ENCODE data around the gene SAXO1.
A peak's percentile ranks its signal among the peaks of the same experiment; 100 is the strongest.
"Not testable (repeated sequence)": the region's sequence is repeated elsewhere in the genome, so short reads cannot be mapped to it uniquely, and the experiment has no call there.

The SAXO1 gene, protein sequence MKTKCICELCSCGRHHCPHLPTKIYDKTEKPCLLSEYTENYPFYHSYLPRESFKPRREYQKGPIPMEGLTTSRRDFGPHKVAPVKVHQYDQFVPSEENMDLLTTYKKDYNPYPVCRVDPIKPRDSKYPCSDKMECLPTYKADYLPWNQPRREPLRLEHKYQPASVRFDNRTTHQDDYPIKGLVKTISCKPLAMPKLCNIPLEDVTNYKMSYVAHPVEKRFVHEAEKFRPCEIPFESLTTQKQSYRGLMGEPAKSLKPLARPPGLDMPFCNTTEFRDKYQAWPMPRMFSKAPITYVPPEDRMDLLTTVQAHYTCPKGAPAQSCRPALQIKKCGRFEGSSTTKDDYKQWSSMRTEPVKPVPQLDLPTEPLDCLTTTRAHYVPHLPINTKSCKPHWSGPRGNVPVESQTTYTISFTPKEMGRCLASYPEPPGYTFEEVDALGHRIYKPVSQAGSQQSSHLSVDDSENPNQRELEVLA

DNA sequence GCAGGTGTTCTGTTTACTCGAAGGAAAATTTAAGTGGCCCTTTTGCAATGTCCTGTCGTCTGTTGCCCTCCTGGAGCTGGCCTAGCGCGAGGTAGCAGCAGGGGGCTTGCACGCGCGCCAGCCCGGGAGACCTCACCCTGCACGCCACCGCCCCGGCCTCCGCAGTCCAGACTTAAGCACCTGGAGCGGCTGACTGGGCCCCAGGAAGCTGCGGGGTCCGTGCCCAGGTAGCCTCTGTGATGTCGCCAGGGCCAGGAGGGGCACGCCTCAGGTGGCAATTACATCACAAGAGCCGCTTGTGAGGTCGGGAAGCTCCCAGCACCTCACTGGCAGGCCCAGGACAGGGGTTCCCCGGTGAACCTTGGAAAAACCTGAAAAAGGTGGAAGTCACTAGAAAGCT lies at the start of gene SAXO1:
TSS of gene SAXO1 (minus strand) at position 195 of the 400 bp plus-strand sequence. CDS start 301 bp downstream, outside the sequence.
- no peak for DNase-seq

DNA sequence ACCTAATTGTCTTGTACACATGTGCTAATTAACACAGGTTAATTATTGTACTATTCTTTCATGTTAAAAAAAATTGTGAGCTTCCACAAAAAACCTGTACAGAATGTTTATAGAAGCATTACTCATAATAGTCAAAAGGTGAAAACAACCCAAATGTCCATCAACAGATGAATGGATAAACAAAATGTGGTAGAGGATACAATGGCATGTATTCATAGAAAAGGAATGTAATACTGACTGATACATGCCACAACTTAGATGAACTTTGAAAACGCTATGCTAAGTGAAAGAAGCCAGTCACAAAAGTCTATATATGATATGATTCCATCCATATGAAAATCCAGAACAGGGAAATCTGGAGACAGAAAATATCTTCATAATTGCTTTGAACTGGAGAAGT lies 41.8 kb upstream of the SAXO1 start:
- DNase-seq = no peak

DNA sequence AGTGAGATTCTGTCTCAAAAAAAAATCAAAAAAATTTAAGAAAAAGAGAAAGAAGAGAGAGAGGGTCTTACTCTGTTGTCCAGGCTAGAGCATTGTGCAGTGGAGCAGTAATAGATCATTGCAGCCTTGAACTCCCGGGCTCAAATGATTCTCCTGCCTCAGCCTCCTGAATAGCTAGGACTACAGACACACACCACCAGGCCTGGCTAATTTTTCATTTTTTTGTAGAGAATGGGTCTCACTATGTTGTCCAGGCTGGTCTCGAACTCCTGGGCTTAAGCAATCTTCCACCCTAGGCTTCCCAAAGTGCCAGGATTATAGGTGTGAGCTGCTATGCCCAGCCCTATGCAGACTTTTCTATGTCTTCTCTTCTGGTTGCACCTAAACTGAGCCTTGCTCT lies 41.2 kb upstream of the SAXO1 start:
- DNase-seq = no peak

DNA sequence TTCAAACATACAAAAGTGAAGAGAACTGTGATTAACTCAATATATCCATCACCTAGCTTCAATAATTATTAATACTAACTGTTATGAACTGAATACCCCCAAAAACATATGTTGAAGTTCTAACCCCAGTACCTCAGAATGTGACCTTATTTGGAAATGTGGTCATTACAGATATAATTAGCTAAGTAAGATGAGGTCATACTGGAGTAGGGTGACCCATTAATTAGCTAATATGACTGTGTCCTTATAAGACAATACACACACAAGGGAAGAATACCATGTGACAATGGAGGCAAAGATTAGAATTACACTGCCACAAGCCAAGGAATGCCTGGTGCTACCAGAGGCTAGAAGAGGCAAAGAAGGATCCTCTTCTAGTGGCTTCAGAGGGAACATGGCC lies 24.0 kb upstream of the SAXO1 start:
- no peak for DNase-seq

DNA sequence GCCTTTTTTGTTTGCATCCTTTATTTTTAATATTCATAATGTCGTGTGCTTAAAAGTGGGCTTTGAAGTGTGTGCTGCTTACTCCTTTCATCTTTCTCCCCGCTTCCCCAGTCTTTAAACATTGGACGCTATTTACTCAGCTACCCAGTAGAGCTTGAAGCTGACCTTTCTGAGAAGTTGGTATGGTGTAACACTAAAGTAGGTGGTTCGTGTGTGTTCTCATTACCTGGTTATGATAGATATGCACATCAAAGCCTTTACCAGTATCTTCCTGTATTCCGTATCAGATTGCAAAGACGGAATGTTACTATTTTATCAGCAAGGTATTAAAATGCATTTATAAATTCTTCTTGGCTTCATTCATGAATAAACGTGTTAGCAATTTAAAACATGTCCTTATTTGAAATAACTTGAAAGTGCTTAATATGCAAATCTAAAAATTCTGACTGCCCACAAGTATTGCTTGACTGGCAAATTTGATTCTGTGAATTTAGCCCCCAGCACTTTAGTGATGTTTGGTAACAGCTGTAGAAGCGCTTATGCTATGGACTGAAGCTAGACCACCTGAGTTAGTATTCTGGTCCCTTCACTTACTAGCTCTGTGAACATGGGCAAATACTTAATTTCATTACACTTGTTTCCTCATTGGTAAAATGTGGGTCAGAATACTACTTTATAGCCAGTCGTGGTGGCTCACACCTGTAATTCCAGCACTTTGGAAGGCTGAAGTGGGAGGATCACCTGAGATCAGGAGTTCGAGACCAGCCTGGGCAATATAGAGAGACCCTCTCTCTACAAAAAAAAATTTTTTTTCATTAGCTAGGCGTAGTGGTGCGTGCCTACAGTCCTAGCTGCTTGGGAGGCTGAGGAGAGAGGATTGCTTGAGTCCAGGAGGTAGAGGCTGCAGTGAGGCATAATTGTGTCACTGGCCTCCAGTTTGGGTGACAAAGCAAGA lies 17.9 kb upstream of the SAXO1 start:
- DNase-seq = no peak

DNA sequence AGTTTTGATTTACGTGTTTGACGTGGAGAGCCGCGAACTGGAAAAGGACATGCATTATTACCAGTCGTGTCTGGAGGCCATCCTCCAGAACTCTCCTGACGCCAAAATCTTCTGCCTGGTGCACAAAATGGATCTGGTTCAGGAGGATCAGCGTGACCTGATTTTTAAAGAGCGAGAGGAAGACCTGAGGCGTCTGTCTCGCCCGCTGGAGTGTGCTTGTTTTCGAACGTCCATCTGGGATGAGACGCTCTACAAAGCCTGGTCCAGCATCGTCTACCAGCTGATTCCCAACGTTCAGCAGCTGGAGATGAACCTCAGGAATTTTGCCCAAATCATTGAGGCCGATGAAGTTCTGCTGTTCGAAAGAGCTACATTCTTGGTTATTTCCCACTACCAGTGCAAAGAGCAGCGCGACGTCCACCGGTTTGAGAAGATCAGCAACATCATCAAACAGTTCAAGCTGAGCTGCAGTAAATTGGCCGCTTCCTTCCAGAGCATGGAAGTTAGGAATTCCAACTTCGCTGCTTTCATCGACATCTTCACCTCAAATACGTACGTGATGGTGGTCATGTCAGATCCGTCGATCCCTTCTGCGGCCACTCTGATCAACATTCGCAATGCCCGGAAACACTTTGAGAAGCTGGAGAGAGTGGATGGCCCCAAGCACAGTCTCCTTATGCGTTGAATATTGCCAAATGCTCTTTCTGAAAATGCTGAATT lies 17.1 kb upstream of the SAXO1 start:
- no peak for DNase-seq

DNA sequence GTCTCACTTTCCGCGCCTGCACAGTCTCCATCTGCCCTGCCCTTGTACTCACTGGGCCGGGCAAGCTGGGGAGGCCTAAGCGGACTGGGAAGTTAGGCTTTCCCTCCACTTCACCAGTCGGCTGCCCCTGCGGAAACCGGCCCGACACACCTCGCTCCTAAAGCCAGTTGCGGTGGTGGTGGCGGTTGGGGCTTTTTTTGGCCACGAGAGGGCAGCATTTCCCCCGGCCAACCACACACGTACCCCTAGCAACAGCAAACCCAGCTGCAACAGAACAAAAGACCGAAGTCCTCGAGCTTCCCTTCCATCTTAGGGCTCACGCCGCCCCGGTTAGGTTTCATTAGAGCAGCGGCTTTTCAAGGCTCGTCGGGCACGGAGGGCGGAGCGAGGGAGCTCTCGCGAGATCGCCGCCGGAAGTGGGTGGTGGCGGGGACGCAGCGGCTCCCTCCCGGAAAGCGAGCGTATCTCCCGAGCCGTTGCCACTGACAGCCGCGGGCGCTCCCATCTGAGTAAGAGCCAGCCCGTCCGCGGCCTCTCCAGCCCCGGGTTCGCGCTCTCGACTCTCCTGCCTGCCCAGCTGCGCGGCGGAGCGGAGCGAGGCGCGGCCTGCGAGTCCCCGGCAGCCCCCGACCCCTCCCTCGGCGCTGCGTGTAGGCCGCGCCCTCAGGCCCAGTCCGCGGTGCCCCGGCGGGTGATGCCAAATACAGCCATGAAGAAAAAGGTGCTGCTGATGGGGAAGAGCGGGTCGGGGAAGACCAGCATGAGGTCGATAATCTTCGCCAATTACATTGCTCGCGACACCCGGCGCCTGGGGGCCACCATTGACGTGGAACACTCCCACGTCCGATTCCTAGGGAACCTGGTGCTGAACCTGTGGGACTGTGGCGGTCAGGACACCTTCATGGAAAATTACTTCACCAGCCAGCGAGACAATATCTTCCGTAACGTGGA lies 16.2 kb upstream of the SAXO1 start, which contains the start of gene RRAGA:
TSS of gene RRAGA (plus strand) at position 462 of the 951 bp plus-strand sequence. CDS start at position 695, 233 bp downstream.
- peak; percentile 90 for DNase-seq

DNA sequence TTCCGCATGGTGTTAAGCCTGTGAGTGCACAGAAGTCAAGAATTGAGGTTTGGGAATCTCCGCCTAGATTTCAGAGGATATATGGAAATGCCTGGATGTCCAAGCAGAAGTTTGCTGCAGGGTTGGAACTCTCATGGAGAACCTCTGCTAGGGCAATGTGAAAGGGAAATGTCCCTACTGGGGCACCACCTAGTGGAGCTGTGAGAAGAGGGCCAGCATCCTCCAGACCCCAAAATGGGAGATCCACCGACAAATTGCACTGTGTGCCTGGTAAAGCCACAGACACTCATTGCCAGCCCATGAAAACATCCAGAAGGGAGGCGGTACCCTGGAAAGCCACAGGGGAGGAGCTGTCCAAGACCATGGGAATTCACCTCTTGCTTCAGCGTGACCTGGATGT lies 3.6 kb upstream of the SAXO1 start:
- DNase-seq = no peak

DNA sequence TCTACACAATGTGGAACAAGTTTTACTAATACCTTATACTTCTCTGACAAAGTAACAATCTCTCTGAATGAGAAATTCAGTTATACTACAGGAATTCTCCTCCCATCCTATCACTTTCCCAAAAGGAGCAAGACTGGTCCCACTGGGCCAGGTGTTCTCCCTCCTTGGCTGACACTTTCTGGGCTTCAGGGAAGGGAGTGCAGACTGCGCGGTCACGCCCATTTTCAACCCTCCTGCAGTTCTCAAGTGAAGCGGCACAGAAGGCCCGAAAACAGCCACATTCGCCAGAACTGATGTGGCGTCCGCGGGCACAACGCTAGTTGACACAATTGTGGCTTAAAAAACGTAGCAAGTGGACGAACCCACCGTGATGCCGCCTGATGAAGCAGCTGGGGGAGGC lies 603 bp downstream of the SAXO1 start:
- no peak for DNase-seq

DNA sequence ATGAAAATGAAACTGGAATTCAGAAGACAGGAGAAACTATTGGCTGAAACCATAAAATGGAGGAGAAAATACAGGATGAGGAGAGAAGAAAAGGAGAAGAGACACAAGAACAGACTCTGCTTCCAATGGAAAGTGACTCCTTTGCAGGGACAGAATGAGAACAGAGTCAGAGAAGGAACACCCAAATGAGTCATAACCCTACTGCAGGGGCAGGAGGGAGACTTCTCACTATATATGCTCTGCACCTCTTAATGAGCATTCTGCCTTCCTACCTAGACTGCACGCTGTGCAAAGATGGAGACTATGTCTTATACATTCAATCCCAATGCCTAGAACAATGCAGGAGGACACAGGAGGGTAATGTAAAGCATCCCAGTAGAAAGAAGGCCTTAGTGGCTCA lies 2.1 kb downstream of the SAXO1 start:
- DNase-seq = no peak

DNA sequence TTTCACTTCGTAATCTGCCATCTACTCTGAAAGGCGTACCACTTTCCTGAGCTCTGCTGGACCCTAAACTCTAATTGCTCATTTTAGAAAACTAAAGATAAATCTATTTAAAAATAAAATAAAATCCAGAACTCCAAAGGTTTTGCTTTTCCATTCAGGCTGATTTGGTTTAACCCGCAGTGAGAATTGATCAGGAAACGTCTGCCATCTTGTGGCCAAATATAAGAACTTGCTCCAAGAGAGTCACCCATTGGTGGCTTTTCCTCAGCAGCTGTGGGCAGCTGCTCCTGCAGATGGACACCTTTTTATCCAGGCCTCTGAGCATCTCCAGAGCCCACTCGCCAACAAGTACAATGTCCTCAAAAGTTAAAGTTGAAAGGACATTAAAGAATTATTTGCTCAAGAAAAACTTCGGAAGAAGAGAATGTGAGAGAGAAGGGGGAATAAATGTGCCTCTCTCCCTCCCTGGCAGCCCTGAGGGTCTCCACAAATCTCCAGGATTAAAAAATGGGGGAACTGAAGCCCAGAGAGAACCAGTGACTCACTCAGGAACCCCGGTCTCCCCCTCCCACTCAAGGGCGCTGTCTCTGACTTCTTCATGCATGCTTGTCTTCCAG lies 4.1 kb downstream of the SAXO1 start:
- DNase-seq = no peak

DNA sequence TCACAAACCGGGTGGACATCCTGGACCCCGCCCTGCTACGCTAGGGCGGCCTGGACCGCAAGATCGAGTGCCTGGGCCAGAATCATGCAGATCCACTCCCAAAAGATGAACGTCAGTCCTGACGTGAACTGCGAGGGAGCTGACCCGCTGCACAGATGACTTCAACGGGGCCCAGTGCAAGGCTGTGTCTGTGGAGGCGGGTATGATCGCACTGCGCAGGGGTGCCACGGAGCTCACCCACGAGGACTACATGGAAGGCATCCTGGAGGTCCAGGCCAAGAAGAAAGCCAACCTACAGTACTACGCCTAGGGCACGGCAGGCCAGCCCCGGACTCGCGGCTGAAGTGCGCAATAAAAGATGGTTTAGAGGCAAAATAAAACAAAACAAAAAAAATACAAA lies 5.2 kb downstream of the SAXO1 start:
- DNase-seq = no peak

DNA sequence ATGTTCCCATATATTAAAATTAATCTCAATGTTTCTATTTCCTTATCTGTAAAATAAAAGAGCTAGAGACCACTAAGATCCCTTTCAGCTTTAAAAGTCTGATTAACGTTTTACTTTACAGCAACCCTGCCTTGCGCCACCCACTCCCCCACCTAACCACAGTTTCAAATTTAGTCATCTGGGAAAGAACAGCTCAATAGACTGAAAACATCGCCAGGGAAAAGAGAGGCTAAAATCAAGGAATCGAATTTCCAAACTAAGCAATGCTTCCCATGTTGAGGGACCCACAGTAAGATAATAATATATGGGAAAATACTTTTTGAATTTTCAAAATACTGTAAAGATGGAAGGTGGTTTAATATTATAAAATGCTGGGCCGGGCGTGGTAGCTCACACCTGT lies 6.6 kb downstream of the SAXO1 start:
- no peak for DNase-seq

DNA sequence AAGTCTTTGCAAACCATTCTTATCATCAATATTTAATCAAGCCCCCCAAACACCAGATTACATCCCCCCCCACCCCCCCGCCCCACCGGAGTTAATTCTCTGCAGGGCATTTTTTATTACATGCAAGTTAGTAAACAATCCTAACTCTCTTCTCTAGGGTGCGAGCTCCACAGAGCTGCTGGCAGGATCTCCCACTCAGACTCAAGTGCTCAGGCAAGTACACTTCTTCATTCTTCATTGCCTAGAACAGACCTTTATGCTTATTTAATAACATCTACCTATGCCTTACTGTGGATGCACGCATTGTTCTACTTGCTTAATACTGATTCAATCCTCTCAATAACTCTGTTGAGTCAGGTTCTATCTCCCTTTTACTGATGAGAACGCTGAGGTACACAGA lies 9.9 kb downstream of the SAXO1 start:
- DNase-seq = no peak

DNA sequence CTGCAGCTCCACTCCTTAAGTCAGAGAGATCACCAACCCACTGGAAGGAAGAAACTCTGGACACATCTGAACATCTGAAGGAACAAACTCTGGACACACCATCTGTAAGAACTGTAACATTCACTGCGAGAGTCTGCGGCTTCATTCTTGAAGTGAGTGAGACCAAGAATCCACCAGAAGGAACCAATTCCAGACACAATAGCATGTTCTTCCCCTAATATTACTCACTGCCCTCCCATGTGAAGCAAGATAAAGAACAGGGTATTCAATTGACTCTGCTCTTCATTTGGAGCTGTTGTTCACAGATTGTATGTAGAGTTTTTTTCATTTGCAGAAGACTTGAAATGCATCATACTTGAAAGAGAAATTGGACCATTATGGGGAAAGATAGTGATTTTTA lies 10.8 kb downstream of the SAXO1 start:
- no peak for DNase-seq

DNA sequence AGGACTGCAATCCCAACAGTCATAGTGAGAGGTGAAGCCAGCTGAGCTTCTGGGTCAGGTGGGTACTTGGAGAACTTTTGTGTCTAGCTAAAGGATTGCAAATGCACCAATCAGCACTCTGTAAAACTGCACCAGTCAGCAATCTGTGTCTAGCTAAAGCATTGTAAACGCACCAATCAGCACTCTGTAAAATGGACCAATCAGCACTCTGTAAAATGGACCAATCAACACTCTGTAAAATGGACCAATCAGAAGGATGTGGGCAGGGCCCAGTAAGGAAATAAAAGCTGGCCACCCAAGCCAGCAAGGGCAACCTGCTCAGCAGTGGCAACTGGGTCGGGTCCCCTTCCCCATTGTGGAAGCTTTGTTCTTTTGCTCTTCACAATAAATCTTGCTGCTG lies 11.4 kb downstream of the SAXO1 start:
- not testable (repeated sequence) for DNase-seq

DNA sequence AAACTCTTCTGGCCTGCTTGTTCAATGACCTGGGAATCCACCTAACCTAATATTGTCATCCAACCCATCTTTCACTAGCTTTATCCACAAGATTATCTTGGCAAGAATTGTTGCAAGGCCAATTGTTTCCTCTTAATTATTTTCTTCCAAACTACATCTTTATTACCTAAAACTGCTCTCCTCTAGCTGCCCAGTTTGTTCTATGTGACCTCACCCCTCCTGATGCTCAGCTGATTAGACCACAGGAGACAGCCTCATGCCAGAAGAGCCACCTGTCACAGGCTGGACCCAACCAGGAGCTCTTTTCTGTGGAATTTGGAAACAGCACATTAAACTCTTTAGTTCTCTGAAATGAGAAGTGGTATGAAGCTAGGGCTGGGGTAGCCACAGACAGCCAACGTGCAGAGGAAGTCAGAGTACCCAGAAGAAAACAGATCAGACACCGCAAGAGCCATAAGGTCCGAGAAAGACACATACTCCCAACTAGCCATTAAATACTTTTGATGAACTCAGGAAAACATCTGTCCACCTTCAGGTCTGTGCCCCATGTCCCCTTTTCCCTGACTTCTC lies 12.0 kb downstream of the SAXO1 start:
- DNase-seq = no peak

DNA sequence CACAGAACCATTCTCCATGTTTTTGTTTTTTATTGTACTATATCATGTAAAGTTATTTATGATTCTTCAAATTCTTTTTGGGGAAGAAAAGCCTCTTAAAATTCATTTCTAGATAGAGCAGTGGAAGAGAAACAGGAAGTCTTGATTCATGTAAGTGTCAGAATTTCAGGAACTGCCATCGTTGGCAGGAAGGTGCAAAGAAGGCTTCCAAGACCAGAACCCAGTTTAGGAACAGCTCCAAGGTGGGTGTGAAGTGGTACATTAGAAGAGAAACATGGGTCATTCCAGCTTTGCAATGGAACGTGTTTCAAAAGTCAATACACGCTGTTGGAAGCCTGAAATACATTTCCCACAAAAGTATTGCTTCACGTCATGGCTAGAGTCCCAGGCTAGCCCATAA lies 14.8 kb downstream of the SAXO1 start:
- DNase-seq = no peak

DNA sequence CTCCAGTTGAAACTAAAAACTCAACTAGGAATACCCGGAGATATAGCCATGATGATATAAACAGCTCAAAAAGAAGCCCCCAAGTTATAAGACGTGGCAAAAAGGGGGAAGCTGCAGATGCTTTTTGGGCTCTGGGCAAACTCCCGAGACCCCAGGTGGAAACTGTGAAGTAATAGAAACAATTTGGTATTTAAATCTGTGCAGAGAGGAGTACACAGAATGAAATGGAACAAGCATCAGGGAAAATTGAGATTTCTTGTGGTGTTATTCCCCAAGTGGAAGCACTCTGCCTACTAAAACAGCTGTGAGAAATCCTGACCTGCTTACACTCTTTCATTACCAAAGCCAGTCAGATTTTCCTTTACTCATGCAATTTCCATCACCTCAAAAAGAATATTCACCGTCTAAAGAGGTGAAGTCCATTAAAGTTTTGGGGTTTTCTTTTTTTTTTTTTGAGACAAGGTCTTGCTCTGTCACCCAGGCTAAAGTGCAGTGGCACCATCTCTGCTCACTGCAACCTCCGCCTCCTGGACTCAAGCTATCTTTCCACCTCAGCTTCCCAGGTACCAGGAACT lies 23.5 kb downstream of the SAXO1 start:
- DNase-seq = no peak

DNA sequence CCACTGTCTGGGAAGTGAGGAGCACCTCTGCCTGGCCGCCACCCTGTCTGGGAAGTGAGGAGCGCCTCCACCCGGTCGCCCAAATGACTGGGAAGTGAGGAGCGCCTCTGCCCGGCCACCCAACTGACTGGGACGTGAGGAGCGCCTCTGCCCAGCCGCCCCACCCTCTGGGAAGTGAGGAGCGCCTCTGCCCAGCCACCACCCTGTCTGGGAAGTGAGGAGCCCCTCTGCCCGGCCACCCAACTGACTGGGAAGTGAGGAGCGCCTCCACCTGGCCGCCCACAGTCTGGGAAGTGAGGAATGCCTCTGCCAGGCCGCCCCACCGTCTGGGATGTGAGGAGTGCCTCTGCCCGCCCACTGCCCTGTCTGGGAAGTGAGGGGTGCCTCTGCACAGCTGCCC lies 32.9 kb downstream of the SAXO1 start:
- DNase-seq = no peak

All from stimulated activated CD4-positive, alpha-beta T cell treated with anti-CD3 and anti-CD28 coated beads, Interleukin-12 subunit alpha, Interleukin-12 subunit beta, amount 100 ng/mL, for 4 hours (primary cell).